HG03521 (cell line): ENCODE measurements around the gene ZNF804B.

ENCODE experiments used
- ATAC-seq: cut with Tn5 transposase; IDR thresholded peaks from one replicate; pipeline ENCODE4 v1.9.1; 2021; ENCODE audit warnings: mild to moderate bottlenecking, moderate library complexity; ENCODE audit not compliant: unreplicated experiment

ZNF804B gene

DNA sequence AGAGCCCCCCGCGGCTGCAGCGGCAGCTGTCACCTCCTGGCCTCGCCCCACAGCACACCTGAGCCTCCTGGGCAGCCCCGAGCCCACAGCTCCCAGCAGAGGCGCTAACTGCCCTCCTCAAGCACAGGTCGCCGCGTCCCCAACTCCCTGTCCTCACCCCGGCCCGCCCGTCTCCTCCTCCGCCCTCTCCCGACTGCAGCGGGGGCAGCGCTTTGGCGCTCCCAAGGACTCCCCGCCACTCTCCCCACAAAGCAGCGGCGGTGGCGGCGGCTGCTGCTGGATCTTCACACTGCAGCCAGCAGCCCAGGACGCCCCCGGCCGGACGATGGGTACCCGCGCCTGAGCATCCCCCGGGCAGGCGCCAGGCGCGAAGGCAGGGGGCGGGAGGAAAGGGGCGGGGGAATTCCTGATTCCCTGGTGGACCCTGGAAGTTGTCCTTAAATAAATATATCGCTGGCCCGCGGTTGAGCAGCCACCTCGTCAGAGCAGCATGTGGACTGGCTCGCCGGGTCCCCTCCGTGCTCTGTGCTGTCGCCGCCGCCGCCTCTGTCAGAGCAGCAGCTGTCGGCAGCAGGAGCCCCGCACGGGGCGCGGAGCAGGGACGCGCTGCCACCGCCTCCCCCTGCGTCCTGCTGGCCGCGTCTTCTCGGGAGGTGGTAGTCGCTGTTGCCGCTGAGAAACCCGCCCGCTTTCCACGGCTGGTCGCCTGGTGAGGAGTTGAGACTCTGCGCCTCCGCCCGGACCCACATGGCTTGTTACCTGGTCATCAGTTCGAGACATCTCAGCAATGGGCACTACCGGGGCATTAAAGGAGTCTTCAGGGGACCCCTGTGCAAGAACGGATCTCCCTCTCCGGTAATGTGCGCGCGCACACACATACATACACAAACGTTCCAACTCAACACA is at the start of gene ZNF804B:
TSS of gene ZNF804B (plus strand) at position 471 of the 906 bp plus-strand sequence. CDS start at position 748, 277 bp downstream.
- no peak for ATAC-seq

DNA sequence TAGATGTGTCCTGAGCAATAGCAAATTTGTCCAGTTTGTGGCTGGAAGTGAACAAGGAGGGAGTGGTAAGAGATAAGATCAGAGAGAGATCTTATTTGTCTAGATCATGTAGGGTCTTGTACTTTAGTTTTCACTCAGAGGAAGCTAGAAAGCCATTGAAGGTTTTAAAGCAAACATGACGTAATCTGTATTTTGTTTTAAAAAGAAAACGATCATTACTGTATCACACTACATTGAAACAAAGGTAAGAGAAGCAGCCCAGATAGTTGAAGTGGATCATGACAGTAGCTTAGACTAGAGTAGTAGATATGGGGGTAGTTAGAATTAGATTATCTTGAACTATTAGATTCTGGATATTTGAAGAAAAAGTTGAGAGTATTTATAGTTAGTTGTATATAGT is 23.6 kb upstream of the ZNF804B start:
- no peak for ATAC-seq

DNA sequence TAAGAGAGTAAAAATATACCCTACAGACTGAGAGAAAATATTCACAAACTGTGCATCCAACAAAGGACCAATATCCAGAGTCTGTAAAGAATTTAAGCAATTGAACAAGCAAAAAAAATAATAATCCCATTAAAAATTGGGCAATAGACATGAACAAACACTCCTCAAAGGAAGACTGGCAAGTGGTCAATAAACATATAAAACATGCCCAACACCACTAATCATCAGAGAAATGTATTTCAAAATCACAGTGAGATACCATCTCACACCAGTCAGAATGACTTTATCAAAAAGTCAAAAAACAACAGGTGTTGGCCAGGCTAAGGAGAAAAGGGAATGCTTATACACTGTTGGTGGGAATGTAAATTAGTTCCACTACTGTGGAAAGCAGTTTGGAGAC is 21.9 kb upstream of the ZNF804B start:
- ATAC-seq: no peak

DNA sequence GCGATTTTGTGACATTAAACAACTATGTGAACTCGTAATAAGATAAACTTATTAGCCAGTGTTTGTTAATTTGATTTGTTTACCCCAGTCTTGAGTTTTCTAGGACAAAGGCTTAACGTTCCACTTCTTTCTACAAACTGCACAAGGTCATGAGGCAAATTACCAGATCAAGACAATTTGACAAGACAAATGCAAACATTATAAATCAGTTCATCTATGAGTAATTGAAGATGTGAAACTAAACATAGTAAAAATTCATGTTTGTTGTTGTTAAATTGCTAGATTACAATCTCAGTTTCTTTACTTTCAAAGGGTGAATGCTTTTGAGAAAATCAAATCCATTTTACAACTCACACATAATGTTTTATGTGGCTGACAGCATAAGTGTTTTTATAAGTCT is 13.4 kb upstream of the ZNF804B start:
- no peak for ATAC-seq

DNA sequence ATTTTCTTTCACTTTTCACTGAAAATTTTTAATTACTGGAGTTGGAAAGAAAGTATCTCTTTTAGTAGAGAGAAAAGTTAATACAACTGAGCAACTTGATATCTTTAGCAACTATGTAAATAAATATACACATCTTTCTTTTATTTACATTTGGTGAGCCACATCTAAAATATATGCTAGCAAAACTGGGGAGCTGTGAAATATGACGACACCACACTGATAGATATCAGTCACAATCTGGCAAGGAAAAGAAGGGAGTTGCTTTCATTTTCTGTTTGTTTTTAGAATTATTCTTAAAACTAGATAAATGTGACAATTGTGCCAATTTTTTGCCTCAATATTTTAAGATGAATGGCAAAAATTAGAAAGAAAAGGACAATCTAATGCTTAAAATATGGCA is 2.7 kb upstream of the ZNF804B start:
- no peak for ATAC-seq

DNA sequence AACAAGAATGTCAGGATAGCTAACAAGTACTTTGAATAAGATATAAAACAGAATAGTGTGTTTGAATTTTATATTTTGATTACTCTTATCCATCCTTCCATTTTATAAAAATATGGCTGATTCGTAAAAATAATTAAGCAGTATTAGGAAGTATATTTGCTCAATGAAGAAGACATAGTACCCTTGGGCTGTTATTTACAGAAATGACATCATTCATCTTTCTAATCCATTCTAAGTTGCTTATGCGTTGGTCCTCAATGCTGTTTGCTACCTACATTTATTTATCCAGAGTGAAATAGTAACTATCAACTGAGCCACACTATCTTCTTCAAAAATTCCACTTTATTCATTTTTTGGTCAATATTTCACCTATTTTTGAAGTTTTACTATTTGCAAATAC is 2.1 kb upstream of the ZNF804B start:
- ATAC-seq: no peak

DNA sequence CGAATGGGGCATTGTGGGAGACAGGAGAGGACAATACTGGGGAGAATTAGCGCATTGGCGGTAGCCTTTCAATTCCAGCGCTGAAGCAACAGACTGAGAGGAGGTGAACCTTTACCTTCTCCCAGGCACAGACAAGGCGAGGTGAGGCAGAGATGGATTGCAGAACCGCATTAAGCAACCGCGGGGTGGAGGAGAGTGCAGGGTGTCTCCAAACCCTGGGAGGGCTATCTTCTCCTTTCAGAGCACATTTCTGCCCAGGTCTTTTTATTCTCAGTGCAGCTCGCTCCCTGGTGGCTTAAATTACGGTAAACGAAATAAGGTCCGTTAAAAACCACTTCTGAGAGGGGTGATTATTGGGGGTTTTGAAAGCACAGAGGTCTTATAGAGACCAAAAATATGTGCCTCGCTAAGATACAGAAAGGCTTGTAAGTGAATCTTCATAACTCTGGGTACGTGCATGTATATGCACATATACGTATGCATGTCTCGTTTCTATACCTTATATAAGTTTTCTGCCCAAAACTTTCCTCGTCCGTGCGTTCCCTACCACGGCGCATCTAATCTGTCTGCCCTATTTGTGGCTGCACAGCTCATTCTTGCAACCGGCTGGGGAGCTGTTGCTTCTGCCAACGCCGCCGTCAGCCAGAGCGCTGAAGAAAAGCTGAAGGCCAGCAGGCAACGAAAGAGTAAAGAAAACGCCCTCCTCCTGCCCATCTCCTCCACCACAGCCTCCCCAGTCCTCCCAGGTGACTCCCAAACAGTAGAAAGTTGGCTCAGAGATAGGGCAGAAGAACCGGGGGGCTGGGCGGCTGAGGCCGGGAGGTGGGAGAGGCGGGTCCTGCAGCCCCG is 895 bp upstream of the ZNF804B start:
- no peak for ATAC-seq

DNA sequence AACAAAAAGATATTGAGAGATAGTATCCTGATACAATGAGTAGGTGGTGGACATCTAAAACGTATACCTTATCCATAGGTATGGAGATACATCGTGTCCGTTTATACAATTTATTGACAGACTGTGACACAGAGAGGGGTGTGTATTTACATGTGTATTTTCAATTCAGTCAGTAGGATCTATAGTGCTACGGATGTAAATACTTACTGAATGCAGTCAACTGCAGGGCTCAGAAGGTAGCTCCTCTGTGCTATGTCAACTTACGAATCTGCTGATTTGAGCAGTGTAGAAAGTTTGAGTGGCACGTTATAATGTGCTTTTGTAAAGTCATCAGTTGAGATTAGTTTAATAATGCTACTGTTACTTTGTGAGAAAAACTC is 626 bp downstream of the ZNF804B start:
- ATAC-seq: no peak

DNA sequence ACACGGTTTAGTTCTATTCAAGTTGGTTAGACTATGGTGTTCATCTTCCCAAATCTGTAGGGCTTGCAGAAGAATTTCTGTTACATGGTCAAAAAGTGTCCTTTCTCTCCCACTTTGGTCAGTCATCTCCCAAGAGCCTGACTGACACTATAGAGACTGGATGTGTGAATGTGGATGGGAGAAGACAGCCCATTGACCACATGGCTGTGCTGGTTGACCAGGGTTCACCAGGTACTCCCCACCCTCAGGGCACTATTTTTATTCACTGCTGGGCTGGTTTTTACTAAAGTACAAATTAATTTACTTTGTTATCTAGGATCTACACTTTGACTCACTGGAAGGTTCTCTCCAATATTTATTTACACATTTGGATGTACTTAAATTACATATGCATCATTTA is 2.3 kb downstream of the ZNF804B start:
- no peak for ATAC-seq

DNA sequence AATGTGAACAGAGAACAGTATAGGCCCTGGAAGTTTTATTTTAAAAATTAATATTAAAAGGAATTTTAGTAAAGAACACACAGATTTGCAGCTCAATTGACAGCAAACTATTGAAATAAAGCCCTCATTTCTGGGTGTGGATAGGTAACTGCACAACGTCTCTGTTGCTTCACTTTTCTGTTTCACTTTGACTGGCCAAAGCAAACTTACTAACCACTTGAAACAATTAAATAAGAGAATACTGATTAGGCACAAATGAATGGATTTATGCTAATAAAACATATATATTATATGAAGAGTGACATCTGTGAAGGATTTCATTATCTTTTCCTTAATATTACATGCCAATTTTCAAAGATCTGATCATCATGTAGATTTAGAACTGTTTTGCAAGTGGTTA is 11.9 kb downstream of the ZNF804B start:
- no peak for ATAC-seq

DNA sequence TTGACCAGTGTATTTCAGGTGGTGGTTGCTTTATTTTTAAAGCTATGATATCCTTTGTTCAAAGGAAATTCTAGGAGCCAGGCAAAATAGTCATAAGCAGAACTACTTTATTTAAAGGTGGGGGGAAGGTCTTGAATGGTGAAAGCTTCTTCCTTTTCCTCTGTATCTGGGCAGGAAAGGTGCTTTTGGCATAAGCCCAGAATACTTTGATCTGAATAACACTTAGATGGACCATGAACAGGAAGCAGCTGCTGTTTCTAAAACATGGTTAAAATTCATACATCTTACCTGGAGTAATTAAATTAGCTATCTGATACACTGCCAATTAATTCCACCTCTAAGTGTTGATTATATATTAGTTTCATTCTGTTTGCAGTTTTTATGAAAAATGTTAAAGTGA is 13.3 kb downstream of the ZNF804B start:
- no peak for ATAC-seq

DNA sequence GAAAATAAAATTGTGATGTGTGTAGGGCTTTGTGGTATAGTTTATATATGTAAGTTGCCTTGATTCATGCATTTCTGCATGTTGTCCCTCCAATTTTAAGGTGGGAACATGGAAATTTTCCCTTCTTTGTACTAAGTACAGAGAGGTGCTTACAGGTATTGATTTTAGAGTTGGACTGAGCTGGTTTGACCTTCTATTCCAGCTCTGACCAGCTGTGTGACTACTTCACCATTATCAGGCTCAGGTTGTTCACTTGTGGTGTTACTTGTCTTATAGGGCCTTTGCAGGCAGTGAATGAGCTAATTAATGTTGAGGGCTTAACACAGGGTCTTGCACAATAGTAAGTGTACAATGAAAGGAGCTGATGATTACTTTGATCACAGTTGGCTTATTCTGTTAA is 16.3 kb downstream of the ZNF804B start:
- no peak for ATAC-seq

DNA sequence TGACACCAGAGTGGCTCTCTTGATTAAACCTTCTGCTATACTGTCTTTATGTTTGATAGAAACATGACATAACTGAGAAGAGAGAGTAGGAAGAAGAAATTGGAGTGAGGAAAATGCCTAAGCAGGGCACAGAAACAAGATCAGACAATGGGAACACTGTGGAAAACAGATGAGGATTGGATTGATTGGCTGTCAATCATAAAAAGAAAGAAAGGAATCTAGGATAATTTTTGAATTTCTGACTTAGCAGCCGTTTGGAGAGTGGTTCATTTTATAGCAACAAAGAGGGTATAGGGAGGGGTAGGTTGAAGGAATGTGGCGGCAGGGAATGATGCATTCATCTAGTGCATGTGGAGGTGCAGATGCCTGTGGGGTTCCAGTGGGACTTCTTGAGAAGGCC is 28.3 kb downstream of the ZNF804B start:
- ATAC-seq: no peak

DNA sequence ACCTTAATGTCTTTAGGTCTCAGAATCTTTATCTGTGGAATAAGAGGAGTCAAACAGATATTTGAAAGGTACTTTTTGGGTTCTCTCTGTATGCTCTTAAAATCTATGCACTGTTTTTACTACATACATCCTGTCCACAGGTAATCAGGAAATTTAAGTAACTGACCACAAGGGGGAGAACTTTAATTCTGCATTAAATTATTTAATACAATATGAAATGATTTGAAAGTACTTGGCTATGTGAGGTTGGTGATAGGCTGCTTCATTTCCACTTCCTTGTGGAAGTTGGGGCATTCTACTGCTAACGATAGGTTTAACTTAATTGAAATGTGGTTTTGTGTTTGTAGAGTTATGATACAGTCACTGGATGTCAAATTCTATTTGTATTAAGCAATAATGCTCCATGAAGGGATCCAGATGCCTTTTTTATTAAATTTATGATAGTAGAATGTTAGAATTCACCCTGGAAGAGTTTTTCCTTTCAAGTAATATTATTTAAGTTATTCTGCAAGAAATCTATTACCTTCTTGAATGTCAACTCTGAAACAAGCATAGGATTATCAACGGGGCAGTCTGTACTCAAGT is 30.1 kb downstream of the ZNF804B start:
- ATAC-seq: no peak

DNA sequence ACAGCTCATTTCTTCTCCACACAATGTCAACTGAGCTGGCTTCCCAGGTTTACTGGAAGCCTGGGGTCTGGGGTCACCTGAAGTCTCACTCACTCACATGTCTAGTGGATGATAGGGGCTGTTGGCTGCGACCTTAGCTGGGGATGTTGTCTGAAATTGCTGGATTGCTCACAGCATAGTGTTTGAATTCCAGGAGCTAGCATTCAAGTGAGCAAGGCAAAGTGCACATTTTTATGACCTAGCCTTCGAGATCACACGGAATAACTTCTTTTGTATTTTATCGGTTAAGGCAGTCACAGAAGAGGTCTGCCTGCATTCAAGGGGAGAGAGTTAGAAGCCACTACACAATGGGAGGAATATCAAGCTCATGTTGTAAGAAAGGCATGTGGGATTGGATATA is 32.4 kb downstream of the ZNF804B start:
- ATAC-seq: no peak

DNA sequence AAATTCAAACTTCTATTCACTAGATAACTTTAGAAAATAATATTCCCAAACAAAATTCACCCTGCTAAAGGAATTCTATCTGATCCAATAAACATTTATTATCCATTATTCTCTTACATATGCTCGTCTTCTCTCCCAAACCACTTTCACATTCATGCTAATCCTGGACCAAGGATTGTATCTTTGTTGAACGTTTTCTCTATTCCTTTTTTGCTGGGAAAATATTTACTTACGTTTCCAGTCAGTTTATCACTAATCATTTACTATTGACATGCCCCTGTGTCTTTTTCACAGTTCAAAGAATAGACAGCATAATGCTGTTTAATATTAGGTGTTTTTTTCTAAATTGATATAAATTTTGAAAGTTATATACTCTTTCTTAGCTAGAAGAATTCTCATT is 32.9 kb downstream of the ZNF804B start:
- ATAC-seq: no peak

DNA sequence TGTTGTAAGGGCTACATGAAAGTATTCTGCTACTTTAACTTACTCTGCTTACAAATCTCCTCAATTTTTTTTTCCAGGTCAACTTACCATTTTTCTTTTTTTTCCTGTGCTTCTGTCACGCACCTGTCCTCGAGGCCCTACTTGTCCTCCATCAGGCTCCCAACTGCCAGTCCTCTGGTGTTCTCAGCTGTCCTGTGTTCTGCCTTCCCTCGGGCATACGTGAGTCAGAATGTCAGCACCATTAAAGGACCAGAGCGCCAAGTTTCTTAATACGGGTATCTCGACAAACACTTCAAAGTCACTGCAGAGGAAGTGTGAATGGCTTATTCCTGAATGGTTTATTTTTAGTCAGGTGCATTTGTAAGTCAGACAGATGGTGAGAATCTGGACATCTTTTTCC is 36.1 kb downstream of the ZNF804B start, which contains the start of gene TEX47:
TSS of gene TEX47 (minus strand) at position 185 of the 400 bp plus-strand sequence. CDS start 795 bp downstream, outside the sequence.
- no peak for ATAC-seq

DNA sequence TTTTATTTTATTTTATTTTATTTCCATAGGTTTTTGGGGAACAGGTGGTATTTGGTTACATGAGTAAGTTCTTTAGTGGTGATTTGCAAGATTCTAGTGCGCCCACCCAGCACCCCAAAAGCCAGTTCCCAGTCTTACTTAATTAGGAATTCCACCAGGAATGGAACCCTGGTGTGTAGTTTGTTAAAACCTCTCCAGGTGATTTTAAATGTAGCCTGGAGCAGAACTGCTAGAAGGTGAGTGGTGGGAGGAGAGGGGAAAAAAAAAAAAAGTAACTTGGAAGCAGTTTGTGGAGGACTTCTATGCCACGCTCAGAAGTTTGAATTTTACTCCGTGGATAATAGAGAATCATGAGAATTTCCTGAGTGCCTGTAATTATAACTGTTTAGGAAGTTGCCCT is 41.5 kb downstream of the ZNF804B start:
- no peak for ATAC-seq

DNA sequence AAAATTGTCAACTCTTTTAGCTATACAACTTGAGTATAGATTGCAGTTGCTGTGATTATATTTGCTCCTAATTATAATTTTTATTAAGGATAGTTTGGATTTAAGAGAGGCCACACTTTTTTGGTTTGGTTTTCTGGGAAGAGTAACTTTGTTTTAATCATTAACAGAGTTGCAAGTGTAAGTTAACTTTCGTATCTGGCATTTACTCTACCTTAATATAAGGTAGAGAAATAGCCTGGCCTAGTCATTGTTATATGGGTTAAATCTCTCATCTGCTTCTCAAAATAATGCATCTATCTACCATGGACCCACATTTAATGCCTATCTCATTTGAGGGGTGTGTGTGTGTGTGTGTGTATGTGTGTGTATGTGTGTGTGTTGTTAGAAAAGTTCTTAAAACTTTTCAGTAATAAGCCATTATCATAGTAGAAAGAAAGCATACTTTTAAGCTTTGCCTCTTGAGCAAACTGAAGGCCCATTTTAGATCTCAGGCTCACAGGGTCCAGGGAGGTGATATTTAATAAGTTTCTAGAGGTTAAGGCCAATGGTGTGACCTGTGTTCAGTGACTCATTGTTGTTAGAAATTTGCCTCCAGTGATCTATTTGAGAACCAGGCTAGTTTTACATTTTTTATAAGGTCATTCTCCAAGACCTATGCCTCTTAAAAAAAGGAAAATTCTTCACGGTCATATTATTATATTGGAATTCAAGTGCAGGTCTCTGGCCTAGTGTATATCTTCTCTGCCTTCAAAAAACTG is 47.0 kb downstream of the ZNF804B start:
- no peak for ATAC-seq

DNA sequence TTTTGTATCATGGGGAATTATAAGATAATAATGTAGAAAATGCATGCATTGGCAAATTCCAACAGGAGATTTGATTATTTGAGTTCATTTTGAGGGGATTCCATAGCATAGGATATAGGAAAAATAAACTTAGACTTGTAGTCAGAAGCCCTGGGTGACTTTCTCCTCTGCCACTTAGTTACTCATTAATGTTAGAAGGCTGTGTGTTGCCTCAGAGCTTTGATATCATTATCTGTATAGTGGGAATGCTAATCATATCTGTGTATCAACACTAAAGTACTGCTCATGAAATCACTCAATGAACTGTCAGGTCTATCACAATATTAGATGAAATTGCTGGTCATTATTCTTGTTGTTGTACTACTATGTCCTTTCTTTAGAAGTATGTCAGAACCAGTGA is 59.1 kb downstream of the ZNF804B start:
- ATAC-seq: no peak

DNA sequence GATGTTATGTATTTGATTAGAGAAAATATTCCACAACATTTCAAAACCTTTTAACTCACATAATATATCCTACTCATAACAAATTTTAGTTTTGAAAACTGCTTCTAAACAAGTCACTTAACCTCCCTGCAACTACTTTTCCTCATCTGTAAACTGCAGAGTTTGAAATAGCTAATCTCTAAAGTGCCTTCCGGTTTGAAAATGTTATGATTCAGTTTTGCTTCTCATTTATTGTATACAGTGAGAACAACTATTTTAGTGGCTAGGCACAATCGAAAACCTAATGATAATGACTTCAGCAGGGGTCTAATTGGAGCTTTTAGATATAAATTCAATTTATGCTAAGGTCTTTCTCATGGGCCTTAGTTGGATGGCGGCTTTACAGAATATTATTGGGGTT is 66.7 kb downstream of the ZNF804B start:
- ATAC-seq: no peak
